Stomach smooth muscle (tissue), 2 donors: ENCODE data around the gene TM9SF3.
"Not testable (repeated sequence)": the region's sequence is repeated elsewhere in the genome, so short reads cannot be mapped to it uniquely, and the experiment has no call there.

Experiments used
- H3K27ac ChIP-seq: one replicate; pipeline ENCODE4 v1.7.0; 2013; ENCODE audit warnings: mild to moderate bottlenecking, low read length, inconsistent platforms
- H3K27me3 ChIP-seq, 2 donors: one replicate each; pipeline ENCODE4 v1.7.0; 2013; ENCODE audit warnings: low read length in 2 of 2; ENCODE audit not compliant: insufficient read depth in 2 of 2, control insufficient read depth in 1 of 2
- H3K36me3 ChIP-seq, 2 donors: one replicate each; pipeline ENCODE4 v1.7.0; 2013; ENCODE audit warnings: low read length in 2 of 2; ENCODE audit not compliant: control insufficient read depth in 2 of 2, insufficient read depth in 2 of 2
- H3K4me1 ChIP-seq: one replicate; pipeline ENCODE4 v1.7.0; 2013; ENCODE audit warnings: low read length; ENCODE audit not compliant: control insufficient read depth, insufficient read depth
- H3K4me3 ChIP-seq, 2 donors: one replicate each; pipeline ENCODE4 v1.7.0; 2013; ENCODE audit warnings: low read length in 2 of 2
- H3K9ac ChIP-seq, 2 donors: one replicate each; pipeline ENCODE4 v1.7.0; 2013; ENCODE audit warnings: low read length in 2 of 2, mild to moderate bottlenecking in 1 of 2
- H3K9me3 ChIP-seq, 2 donors: one replicate each; pipeline ENCODE4 v1.7.0; 2013; ENCODE audit warnings: low read length in 2 of 2; ENCODE audit not compliant: control insufficient read depth in 2 of 2
- donor health status: healthy.
- donor health status: Pancreatic carcinoma.

TM9SF3 gene

DNA sequence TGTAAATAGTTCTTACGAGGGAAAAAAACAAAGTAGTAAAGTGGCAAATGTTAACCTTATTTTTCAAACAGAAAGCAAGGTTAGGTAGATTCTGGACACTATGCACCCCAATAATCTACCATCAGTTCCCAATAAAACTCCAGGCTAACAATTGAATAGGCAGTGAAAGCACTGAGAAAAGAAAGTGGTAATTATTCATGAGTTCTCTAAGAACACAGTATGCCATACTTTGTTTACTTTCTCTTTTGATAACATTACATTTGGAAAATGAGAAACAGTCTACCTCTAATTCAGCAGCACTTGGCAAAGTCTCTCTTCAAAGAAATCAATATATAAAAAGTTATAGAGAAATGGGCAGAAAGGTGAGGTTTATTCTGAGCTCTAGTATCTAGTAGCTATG lies 18.4 kb downstream of the TM9SF3 start:
- H3K36me3 ChIP-seq: peaks cover 0 to 2% of the 10 kb centered on the region in 2 donors
- H3K4me3 ChIP-seq: no peak overlapping the region
- no peaks in the 10 kb centered on the region for H3K9me3 ChIP-seq
- H3K4me1 ChIP-seq: no peaks in the 10 kb centered on the region
- no peak overlapping the region for H3K9ac ChIP-seq
- no peak overlapping the region for H3K27ac ChIP-seq
- H3K27me3 ChIP-seq: no peaks in the 10 kb centered on the region

DNA sequence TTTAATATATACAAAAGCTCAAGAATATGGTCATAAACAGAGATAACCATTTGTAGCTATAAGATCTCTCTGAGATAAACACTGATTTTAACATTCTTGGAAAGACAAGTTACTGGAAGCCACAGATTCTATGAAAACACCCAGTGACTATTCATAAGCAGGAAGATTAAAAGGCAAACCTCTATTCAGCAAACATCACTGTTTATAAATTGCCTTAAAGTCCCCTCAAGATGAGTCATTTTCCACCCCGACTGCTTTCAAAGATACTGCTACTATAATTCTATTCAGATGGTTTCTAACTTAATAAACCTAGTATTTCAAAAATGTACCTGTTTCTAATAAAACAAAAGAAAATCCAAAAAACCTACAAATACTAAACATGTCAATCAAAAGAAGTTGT lies 21.0 kb downstream of the TM9SF3 start:
- H3K9me3 ChIP-seq: no peaks in the 10 kb centered on the region
- peaks cover 0 to 2% of the 10 kb centered on the region in 2 donors for H3K36me3 ChIP-seq
- no peak overlapping the region for H3K27ac ChIP-seq
- H3K9ac ChIP-seq: no peak overlapping the region
- no peaks in the 10 kb centered on the region for H3K4me1 ChIP-seq
- no peak overlapping the region for H3K4me3 ChIP-seq
- H3K27me3 ChIP-seq: no peaks in the 10 kb centered on the region

DNA sequence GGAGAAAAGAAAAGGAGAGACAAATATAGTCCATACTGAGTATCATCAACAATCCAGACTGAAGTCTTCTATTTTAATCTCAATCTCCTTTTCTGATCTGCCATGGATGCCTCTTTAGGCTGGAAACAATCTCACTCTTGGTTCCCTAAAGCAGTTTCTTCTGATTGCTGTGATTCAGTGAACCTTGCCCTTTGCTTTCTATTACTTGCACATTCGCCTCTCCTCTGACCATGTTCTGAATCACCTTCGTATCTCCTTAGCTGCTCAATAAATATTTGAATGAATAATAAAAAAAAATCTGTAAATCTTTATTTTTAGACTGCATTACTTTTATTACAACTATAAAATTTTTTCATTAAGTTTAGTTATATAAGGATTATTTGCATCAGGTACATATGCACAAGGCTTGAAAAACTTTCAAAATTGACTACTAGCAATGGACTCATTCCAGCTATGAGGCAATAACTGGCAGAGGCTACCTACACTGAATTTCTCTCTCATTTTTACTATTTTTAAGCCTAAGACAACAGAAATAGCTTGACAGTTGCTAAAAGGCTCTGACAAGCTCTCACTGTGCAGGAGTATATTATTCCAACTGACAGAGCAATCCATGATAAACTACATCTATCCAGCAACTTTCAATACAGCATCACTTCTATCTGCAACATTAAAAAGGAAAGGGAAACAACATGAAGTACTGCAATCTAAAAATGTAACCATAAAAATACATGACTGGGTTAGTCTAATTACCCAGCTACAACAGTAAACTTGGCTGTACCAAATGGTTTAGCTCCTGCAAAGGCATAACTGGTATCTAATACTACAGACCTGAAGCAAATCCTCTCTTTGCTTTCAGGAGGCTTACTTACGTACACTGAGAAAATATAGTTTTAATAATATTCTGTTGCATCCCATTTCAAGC lies 25.6 kb downstream of the TM9SF3 start:
- Histone ChIP-seq H3K4me3 (no peak overlapping the region), H3K36me3 (peaks cover 5 to 9% of the 10 kb centered on the region in 2 donors), H3K27me3 (no peaks in the 10 kb centered on the region), H3K9me3 (no peaks in the 10 kb centered on the region), H3K27ac (no peak overlapping the region), H3K4me1 (no peaks in the 10 kb centered on the region), H3K9ac (no peak overlapping the region)

DNA sequence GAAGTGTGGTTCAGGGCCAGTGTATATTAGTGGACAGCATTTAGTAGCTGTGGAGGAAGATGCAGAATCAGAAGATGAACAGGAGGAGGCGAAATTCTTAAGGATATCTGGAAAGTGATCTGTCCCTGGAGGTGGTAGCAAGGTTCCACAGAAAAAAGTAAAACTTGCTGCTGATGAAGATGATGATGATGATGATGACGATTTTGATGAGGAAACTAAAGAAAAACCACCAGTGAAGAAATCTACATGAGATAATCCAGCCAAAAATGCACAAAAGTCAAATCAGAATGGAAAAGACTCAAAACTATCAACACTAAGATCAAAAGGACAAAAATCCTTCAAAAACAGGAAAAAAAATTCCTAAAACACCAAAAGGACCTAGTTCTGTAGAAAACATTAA lies 26.3 kb downstream of the TM9SF3 start:
- Histone ChIP-seq H3K4me1 (no peaks in the 10 kb centered on the region), H3K4me3 (no peak overlapping the region), H3K27me3 (no peaks in the 10 kb centered on the region), H3K36me3 (peaks cover 5 to 9% of the 10 kb centered on the region in 2 donors), H3K9me3 (no peaks in the 10 kb centered on the region), H3K27ac (no peak overlapping the region), H3K9ac (no peak overlapping the region)

DNA sequence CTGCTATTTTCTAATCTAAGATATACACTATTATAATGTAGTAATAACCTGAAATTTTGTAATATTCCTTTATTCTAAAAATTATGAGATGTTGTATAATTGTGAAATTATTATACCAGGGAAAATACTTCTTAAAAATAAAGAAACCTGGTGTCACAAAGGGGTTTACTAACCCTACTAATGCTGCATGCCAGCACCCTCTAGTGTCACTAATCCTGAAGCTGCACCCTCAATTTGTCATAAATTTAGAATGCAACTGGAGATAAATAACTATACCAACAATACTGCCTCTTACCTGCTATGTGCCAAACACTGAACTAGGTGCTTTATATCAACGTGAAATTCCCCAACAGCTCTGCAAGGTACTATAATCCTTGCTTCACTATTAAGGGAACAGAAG lies 30.8 kb downstream of the TM9SF3 start:
- H3K9ac ChIP-seq: no peak overlapping the region
- H3K4me1 ChIP-seq: no peaks in the 10 kb centered on the region
- no peaks in the 10 kb centered on the region for H3K27me3 ChIP-seq
- no peak overlapping the region for H3K27ac ChIP-seq
- H3K36me3 ChIP-seq: peaks cover 5 to 9% of the 10 kb centered on the region in 2 donors
- H3K9me3 ChIP-seq: no peaks in the 10 kb centered on the region
- no peak overlapping the region for H3K4me3 ChIP-seq

DNA sequence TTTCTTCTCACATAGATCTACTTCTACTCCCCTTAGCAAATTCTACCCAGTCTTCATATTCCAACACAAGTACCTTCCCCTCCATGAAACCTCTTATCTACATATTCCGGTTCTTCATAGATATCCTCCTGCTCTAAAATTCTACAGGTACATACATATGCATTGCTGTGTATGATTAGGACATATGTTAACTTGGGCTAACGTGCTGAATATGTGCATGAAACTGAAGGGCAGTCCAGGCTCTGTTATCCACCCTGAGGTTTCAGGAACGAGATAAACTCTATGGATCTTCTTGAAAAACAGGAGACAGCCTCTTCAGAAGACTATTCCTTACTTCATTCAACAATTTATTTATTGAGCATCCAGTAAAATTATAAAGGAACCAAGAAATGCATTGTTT lies 31.5 kb downstream of the TM9SF3 start:
- peaks cover 6 to 12% of the 10 kb centered on the region in 2 donors for H3K36me3 ChIP-seq
- no peak overlapping the region for H3K4me3 ChIP-seq
- no peaks in the 10 kb centered on the region for H3K27me3 ChIP-seq
- H3K9me3 ChIP-seq: no peaks in the 10 kb centered on the region
- no peak overlapping the region for H3K9ac ChIP-seq
- no peaks in the 10 kb centered on the region for H3K4me1 ChIP-seq
- no peak overlapping the region for H3K27ac ChIP-seq

DNA sequence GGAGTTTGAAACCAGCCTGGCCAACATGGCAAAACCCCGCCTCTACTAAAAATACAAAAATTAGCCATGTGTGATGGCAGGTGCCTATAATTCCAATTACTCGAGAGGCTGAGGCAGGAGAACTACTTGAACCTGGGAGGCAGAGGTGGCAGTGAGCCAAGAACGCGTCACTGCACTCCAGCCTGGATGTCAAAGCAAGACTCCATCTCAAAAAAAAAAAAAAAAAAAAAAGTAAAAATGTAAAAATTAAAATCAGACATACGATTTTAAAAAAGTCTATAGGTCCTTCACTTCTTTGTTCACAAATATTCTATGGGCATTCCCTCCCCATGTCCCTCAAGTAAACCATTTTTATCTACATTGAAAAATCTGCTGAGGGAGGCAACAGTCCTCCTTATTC lies 38.2 kb downstream of the TM9SF3 start:
- H3K36me3 ChIP-seq: peaks cover 12 to 13% of the 10 kb centered on the region in 2 donors
- no peaks in the 10 kb centered on the region for H3K27me3 ChIP-seq
- no peak overlapping the region for H3K4me3 ChIP-seq
- no peak overlapping the region for H3K27ac ChIP-seq
- H3K9ac ChIP-seq: no peak overlapping the region
- H3K9me3 ChIP-seq: no peaks in the 10 kb centered on the region
- no peaks in the 10 kb centered on the region for H3K4me1 ChIP-seq

DNA sequence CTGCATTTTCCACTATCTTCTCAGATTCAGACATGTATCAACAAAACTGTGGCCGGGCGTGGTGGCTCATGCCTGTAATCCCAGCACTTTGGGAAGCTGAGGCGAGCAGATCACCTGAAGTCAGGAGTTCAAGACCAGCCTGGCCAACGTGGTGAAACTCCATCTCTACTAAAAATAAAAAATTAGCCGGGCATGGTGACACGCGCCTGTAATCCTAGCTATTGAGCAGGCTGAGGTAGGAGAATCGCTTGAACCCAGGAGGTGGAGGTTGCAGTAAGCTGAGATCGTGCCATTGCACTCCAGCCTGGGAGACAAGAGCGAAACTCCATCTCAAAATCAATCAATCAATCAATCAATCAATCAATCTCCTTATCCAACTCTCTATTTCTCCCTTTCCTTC lies 41.3 kb downstream of the TM9SF3 start:
- H3K27ac ChIP-seq, H3K27me3 ChIP-seq, H3K4me1 ChIP-seq, H3K9ac ChIP-seq, H3K4me3 ChIP-seq, H3K9me3 ChIP-seq: not testable (repeated sequence)
- H3K36me3 ChIP-seq: peaks cover 18 to 19% of the 10 kb centered on the region in 2 donors

DNA sequence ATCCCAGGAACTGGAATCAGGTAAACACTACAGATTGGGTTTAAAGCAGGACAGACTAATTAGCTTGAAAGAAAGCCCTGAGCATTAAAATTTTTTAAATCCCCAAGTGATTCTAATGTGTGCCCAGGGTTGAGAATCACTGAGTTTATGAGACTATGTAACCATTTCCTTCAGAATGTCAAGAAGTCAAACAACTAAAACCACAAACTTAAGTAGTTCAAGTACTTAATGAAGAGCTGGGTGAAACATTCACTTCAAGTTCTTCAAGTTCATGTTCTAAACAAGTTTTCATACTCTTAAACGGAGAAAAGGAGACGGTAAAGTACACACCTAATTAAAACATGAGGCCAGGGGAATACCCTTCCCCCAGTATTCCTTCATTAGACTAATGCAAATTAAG lies 44.9 kb downstream of the TM9SF3 start:
- H3K36me3 ChIP-seq: peaks cover 12 to 17% of the 10 kb centered on the region in 2 donors
- no peak overlapping the region for H3K27ac ChIP-seq

DNA sequence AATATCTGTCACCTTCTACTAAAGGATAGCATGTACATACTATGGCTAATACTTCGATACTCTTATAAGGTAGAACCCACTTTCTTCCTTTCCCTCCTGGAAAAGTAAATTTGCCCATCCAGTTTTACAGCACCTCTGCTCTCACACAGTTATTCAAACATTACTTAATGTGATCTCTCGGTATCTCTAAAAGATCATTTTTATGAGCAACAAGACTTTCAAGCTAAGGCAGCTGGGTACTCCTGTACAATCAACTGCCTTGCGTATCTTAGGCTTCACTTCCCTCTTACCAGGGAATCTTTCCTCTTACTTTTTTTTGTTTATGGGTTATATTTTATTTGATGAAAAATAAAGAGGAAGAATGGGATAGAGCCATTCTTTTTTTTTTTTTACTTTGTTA lies 46.6 kb downstream of the TM9SF3 start:
- Histone ChIP-seq H3K36me3 (peaks cover 9 to 15% of the 10 kb centered on the region in 2 donors), H3K27me3 (no peaks in the 10 kb centered on the region)

More for the DNA sequence above, 44.9 kb downstream of the TM9SF3 start:
- no peak overlapping the region for H3K9ac ChIP-seq
- H3K4me3 ChIP-seq: no peak overlapping the region
- H3K9me3 ChIP-seq: no peaks in the 10 kb centered on the region
- no peaks in the 10 kb centered on the region for H3K4me1 ChIP-seq
- H3K27me3 ChIP-seq: no peaks in the 10 kb centered on the region

DNA sequence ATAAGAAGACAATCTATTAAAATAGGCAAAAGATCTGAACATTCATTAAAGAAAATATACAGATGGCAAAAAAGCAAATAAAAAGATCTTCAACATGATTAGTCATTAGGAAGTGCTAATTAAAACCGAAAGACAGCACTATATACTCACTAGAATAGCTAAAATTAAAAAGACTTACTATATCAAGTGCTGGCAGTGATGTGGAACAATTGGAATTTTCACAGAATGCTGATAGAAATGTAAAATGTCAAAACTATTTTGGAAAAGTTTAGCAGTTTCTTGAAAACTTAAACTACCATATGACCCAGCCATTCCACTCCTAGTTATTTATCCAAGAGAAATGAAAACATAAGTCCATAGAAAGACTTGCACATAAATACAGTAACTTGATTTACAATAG lies 48.1 kb downstream of the TM9SF3 start:
- no peaks in the 10 kb centered on the region for H3K9me3 ChIP-seq
- H3K36me3 ChIP-seq: peaks cover 6 to 10% of the 10 kb centered on the region in 2 donors
- H3K27ac ChIP-seq: no peak overlapping the region
- no peaks in the 10 kb centered on the region for H3K4me1 ChIP-seq
- no peak overlapping the region for H3K4me3 ChIP-seq
- H3K9ac ChIP-seq: no peak overlapping the region
- no peaks in the 10 kb centered on the region for H3K27me3 ChIP-seq

More for the DNA sequence above, 46.6 kb downstream of the TM9SF3 start:
- Histone ChIP-seq H3K9me3 (no peaks in the 10 kb centered on the region), H3K4me3 (no peak overlapping the region), H3K4me1 (no peaks in the 10 kb centered on the region), H3K9ac (no peak overlapping the region), H3K27ac (no peak overlapping the region)
